Colon (tissue), 2 donors: ENCODE measurements around the gene HMX2.

Source experiments
- FAIRE-seq: peaks from 2 replicates; lab custom pipeline; 2012; peaks lifted over from hg19 to GRCh38; lab: Jason Lieb, UNC
- donor health status: control.
- donor health status: control.

Gene HMX2

GRCh38 chr10:123147635-123148413 lies at the start of gene HMX2:
Gene HMX2 (plus strand): TSS chr10:123148136. CDS start chr10:123148379, 243 bp downstream.
- FAIRE-seq: no peak

GRCh38 chr10:123100030-123100762 lies 47.7 kb upstream of the HMX2 start:
- no peak for FAIRE-seq

- no peak for FAIRE-seq
These were observed 46.1 kb upstream of the HMX2 start for GRCh38 chr10:123101872-123102271.

- FAIRE-seq: no peak
These were observed 45.3 kb upstream of the HMX2 start for GRCh38 chr10:123102673-123103072.

- FAIRE-seq: no peak
These were observed 44.0 kb upstream of the HMX2 start for GRCh38 chr10:123103944-123104343.

GRCh38 chr10:123109466-123109865 lies 38.5 kb upstream of the HMX2 start:
- FAIRE-seq: no peak

- no peak for FAIRE-seq
These were observed 30.1 kb upstream of the HMX2 start for GRCh38 chr10:123117644-123118417.

- FAIRE-seq: no peak
These were observed 28.9 kb upstream of the HMX2 start for GRCh38 chr10:123119081-123119480.

- FAIRE-seq: no peak
These were observed 21.7 kb upstream of the HMX2 start for GRCh38 chr10:123126246-123126645.

- no peak for FAIRE-seq
These were observed 18.2 kb upstream of the HMX2 start for GRCh38 chr10:123129618-123130271.

- FAIRE-seq: no peak
These were observed 15.1 kb upstream of the HMX2 start for GRCh38 chr10:123132576-123133477.

- FAIRE-seq: no peak
These were observed 14.2 kb upstream of the HMX2 start for GRCh38 chr10:123133541-123134342.

GRCh38 chr10:123134343-123134914 lies 13.5 kb upstream of the HMX2 start:
- no peak for FAIRE-seq

- FAIRE-seq: no peak
These were observed 13.0 kb upstream of the HMX2 start for GRCh38 chr10:123134915-123135414.

- no peak for FAIRE-seq
These were observed 12.4 kb upstream of the HMX2 start, which contains the start of gene HMX3 for GRCh38 chr10:123135415-123136141. Gene HMX3 (plus strand): TSS chr10:123135970. CDS start chr10:123136051, 81 bp downstream.

- FAIRE-seq: no peak
These were observed 11.6 kb upstream of the HMX2 start for GRCh38 chr10:123136221-123136805.

- FAIRE-seq: no peak
These were observed 10.9 kb upstream of the HMX2 start for GRCh38 chr10:123136806-123137642.

- FAIRE-seq: no peak
These were observed 8.8 kb upstream of the HMX2 start for GRCh38 chr10:123139165-123139520.
